Keratinocyte (primary cell): Measurements from ENCODE around the gene FHIT.

Experiments used
- EZH2 ChIP-seq: IDR thresholded peaks from one replicate; pipeline ENCODE4 v1.6.1; 2012; ENCODE audit warnings: inconsistent platforms, mild to moderate bottlenecking, low read length, moderate library complexity
- TF ChIP-seq, protein P1 (sequence below), 3 experiments: IDR thresholded peaks in 1 of 3; conservative IDR thresholded peaks in 1 of 3; optimal IDR thresholded peaks in 1 of 3; 2 replicates in 2 of 3; 3 replicates in 1 of 3; pipeline versions ENCODE3 to v1.5.1; 2011; ENCODE audit warnings: low read length in 3 of 3, mild to moderate bottlenecking in 3 of 3, moderate library complexity in 2 of 3, control low read depth in 1 of 3, inconsistent platforms in 1 of 3; ENCODE audit not compliant: insufficient read depth in 2 of 3; ENCODE audit errors: extremely low read depth in 1 of 3

GRCh38 chr3:60126511-60127304 lies 1124.5 kb downstream of the FHIT start:
- TF ChIP-seq, protein P1, sequence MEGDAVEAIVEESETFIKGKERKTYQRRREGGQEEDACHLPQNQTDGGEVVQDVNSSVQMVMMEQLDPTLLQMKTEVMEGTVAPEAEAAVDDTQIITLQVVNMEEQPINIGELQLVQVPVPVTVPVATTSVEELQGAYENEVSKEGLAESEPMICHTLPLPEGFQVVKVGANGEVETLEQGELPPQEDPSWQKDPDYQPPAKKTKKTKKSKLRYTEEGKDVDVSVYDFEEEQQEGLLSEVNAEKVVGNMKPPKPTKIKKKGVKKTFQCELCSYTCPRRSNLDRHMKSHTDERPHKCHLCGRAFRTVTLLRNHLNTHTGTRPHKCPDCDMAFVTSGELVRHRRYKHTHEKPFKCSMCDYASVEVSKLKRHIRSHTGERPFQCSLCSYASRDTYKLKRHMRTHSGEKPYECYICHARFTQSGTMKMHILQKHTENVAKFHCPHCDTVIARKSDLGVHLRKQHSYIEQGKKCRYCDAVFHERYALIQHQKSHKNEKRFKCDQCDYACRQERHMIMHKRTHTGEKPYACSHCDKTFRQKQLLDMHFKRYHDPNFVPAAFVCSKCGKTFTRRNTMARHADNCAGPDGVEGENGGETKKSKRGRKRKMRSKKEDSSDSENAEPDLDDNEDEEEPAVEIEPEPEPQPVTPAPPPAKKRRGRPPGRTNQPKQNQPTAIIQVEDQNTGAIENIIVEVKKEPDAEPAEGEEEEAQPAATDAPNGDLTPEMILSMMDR (optimal IDR thresholded peaks at IDR 0.05 in 1 of 3, IDR thresholded peaks at IDR 0.05 in 1 of 3, conservative IDR thresholded peaks at IDR 0.05 in 1 of 3; ENCODE audit: extremely low read depth in 1 of 3, insufficient read depth in 2 of 3, low read length in 3 of 3): no peak
- no peak for TF ChIP-seq EZH2
